ENCODE data around the gene TRIP12.

DNA sequence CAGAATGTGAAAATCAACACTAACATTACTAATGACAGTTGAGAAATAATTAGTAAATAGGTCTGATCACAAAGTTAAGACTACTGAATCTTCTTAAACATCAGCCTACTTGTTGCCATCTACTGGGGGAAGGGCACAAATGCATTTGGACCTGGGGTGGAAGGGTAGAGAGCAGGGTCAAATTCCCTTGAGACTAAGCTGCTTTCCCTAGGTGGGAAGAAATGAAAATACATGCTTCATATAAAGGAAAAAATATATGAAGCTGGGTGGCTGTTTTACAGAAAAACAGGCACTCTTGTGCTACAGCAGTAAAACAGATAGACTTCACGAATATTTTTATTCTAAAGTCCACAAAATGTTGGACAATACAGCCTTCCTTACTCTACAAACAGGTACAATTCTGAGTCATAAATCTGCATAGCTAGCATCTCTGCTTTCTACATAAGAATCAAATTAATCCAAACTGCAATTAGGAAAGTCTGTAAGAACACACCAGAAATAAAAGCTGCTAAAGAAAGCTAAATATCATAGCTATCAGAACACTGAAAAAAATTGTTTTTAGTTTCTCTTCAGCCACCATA lies 10.9 kb downstream of the TRIP12 start:
- TF ChIP-seq, protein P1, sequence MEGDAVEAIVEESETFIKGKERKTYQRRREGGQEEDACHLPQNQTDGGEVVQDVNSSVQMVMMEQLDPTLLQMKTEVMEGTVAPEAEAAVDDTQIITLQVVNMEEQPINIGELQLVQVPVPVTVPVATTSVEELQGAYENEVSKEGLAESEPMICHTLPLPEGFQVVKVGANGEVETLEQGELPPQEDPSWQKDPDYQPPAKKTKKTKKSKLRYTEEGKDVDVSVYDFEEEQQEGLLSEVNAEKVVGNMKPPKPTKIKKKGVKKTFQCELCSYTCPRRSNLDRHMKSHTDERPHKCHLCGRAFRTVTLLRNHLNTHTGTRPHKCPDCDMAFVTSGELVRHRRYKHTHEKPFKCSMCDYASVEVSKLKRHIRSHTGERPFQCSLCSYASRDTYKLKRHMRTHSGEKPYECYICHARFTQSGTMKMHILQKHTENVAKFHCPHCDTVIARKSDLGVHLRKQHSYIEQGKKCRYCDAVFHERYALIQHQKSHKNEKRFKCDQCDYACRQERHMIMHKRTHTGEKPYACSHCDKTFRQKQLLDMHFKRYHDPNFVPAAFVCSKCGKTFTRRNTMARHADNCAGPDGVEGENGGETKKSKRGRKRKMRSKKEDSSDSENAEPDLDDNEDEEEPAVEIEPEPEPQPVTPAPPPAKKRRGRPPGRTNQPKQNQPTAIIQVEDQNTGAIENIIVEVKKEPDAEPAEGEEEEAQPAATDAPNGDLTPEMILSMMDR (conservative IDR thresholded peaks at IDR 0.05; ENCODE audit: low read depth, low read length): 0 out of 2 replicates have a peak, but pooled peaks have one; percentile 9
- TF ChIP-seq POLR2A (IDR thresholded peaks at IDR 0.05; ENCODE audit: low read depth, low read length): no peak
- TF ChIP-seq, protein P2, sequence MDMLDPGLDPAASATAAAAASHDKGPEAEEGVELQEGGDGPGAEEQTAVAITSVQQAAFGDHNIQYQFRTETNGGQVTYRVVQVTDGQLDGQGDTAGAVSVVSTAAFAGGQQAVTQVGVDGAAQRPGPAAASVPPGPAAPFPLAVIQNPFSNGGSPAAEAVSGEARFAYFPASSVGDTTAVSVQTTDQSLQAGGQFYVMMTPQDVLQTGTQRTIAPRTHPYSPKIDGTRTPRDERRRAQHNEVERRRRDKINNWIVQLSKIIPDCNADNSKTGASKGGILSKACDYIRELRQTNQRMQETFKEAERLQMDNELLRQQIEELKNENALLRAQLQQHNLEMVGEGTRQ (IDR thresholded peaks at IDR 0.05; ENCODE audit: low read depth, low read length): no peak
- TF ChIP-seq BHLHE40 (IDR thresholded peaks at IDR 0.05; ENCODE audit: low read depth, low read length): no peak
- no peak for TF ChIP-seq RFX5 (IDR thresholded peaks at IDR 0.05; ENCODE audit: low read depth, low read length)
- no peak for TF ChIP-seq CHD1 (IDR thresholded peaks at IDR 0.05; ENCODE audit: low read depth, low read length)
- TF ChIP-seq MAZ (IDR thresholded peaks at IDR 0.05; ENCODE audit: borderline replicate concordance, low read depth, low read length): no peak
- 0 out of 2 replicates have a peak, but pooled peaks have one; percentile 5 for TF ChIP-seq SMC3 (IDR thresholded peaks at IDR 0.05; ENCODE audit: low read depth, low read length)
- no peak for TF ChIP-seq CEBPB (IDR thresholded peaks at IDR 0.05; ENCODE audit: low read depth, low read length)
- TF ChIP-seq MXI1 (IDR thresholded peaks at IDR 0.05; ENCODE audit: borderline replicate concordance, low read depth, low read length): no peak
- TF ChIP-seq, protein P3, sequence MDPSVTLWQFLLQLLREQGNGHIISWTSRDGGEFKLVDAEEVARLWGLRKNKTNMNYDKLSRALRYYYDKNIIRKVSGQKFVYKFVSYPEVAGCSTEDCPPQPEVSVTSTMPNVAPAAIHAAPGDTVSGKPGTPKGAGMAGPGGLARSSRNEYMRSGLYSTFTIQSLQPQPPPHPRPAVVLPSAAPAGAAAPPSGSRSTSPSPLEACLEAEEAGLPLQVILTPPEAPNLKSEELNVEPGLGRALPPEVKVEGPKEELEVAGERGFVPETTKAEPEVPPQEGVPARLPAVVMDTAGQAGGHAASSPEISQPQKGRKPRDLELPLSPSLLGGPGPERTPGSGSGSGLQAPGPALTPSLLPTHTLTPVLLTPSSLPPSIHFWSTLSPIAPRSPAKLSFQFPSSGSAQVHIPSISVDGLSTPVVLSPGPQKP (IDR thresholded peaks at IDR 0.05; ENCODE audit: borderline replicate concordance, low read depth, low read length): no peak
- no peak for TF ChIP-seq RAD21 (IDR thresholded peaks at IDR 0.05; ENCODE audit: low read length)
